Natural killer cell (primary cell): Measurements from ENCODE around the gene PROC. TPM values are rescaled to one million over a fixed set of nuclear protein-coding genes. Genes with fewer than 3 reads are reported as not detected.

ENCODE experiments used
- ATAC-seq, 3 donors: fragments of 150-1000 bp in 2 of 3; fragments of 200-7000 bp in 1 of 3; cut with Tn5 transposase; 1 replicate in 1 of 3; 2 replicates in 2 of 3; pipeline ENCODE4 v1.10.0; 2021; ENCODE audit warnings: mild to moderate bottlenecking in 2 of 3, moderate library complexity in 2 of 3
- DNase-seq, 2 donors: peaks; one replicate each; pipeline versions ENCODE4 v3.0.0 to v3.0.0-alpha.2; 2013 to 2021; ENCODE audit warnings: mixed read lengths in 1 of 2
- H3K27ac ChIP-seq: one replicate; pipeline ENCODE4 v1.5.1; 2013; ENCODE audit warnings: mild to moderate bottlenecking, low read length
- H3K27me3 ChIP-seq: one replicate; pipeline ENCODE4 v1.6.1; 2013; ENCODE audit warnings: low read length; ENCODE audit not compliant: control insufficient read depth, insufficient read depth
- H3K36me3 ChIP-seq: one replicate; pipeline ENCODE4 v1.6.1; 2013; ENCODE audit warnings: low read length; ENCODE audit not compliant: control insufficient read depth, insufficient read depth
- H3K4me1 ChIP-seq: one replicate; pipeline ENCODE4 v1.6.1; 2013; ENCODE audit warnings: low read length; ENCODE audit not compliant: control insufficient read depth, insufficient read depth
- H3K4me3 ChIP-seq: one replicate; pipeline ENCODE4 v1.5.1; 2013; ENCODE audit warnings: low read length
- H3K9me3 ChIP-seq: one replicate; pipeline ENCODE4 v1.6.1; 2013; ENCODE audit warnings: low read length; ENCODE audit not compliant: control insufficient read depth, insufficient read depth
- H3K27ac Mint-ChIP-seq, 2 donors: one replicate each; pipeline ENCODE4 v1.8.0; 2022; ENCODE audit warnings: mild to moderate bottlenecking in 2 of 2, mixed read lengths in 2 of 2, moderate library complexity in 1 of 2
- H3K27me3 Mint-ChIP-seq, 2 donors: one replicate each; pipeline ENCODE4 v1.8.0; 2022; ENCODE audit warnings: low read depth in 2 of 2, mixed read lengths in 2 of 2
- H3K36me3 Mint-ChIP-seq: one replicate; pipeline ENCODE4 v1.8.0; 2022; ENCODE audit warnings: mixed read lengths
- H3K4me1 Mint-ChIP-seq, 2 donors: one replicate each; pipeline ENCODE4 v1.8.0; 2022; ENCODE audit warnings: mixed read lengths in 2 of 2
- H3K4me3 Mint-ChIP-seq: one replicate; pipeline ENCODE4 v1.8.0; 2022; ENCODE audit warnings: mild to moderate bottlenecking, moderate library complexity, mixed read lengths
- H3K9me3 Mint-ChIP-seq, 2 donors: one replicate each; pipeline ENCODE4 v1.8.0; 2022; ENCODE audit warnings: mixed read lengths in 2 of 2
- WGBS: methylation state at CpG from one replicate; pipeline ENCODE4 v1.1.7; 2013; ENCODE audit warnings: missing lambda C conversion rate; ENCODE audit not compliant: insufficient coverage; 5-methylcytosine and 5-hydroxymethylcytosine counted together
- intact Hi-C: fragments of 100-400 bp; cut with micrococcal nuclease; formaldehyde crosslinking; loops from one replicate; pipeline ENCODE4 v1.14.2; 2022
- total RNA-seq, 4 donors: library from RNA; stranded (reverse); fragments of 120-200 nt in 1 of 4; gene quantifications; one replicate each; pipeline versions ENCODE4 v1.2.3 to v1.2.4, GENCODE V29; 2013 to 2022
- TF ChIP-seq, protein P1 (sequence below): fragments of 200-600 bp; IDR thresholded peaks from one replicate; pipeline ENCODE4 v1.8.0; 2022; ENCODE audit warnings: antibody characterized with exemption

Gene PROC
- total RNA-seq, 3 donors from 2014 or later (not counting 1 experiment from before 2014, with no cell fraction given): not detected

DNA sequence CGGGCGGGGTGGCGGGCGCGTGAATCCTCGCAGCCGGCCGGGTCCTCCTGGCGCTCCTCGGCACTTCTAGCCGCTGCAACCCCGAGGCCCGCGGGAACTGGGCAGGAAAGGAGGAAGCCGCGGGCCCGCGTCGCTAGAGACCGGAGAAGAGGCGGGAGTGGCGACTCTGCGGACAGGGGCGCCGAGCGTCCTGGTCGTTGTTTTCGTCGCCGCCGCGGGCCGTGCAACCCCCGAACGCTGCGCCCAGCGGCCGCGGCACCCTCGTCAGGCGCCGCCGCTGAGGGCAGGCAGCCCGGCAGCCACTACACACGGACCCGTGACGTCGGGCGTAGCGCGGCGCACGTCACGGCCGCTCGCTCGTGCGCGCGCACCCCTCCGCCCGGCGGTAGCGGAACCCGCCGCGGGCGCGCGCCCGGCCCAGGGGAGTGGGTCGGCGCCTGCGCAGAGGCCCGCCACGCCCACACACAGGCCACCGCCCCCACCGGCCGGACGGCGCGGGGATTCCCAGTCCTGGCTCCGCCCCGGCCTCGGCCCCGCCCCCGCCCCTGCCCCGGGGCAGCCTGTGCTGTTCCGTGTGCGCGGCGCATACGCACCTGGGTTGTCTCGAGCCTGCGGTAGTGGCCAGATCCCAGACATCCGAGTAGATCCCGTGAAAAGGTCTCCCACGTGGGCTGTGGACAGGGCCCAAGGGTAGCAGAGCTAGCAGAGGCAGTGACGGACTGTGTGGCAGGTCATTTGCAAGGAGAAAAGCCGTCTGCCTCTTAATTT lies 30.4 kb upstream of the PROC start, which contains the start of gene MAP3K2:
Gene MAP3K2, minus strand, starts transcription at position 321 of the 768 bp plus-strand sequence. CDS start 44,846 bp downstream, outside the sequence.
- Mint-ChIP-seq H3K27me3 (no peaks in the 10 kb centered on the region), H3K36me3 (no peaks in the 10 kb centered on the region), H3K9me3 (no peaks in the 10 kb centered on the region), H3K4me1 (peaks cover 45 to 46% of the 10 kb centered on the region in 2 donors), H3K4me3 (peak within 1 kb of the TSS; percentile 92), H3K27ac (peak within 1 kb of the TSS; percentile 96 to 97)
- peak; percentile 94 to 98 for DNase-seq
- Histone ChIP-seq H3K36me3 (no peaks in the 10 kb centered on the region), H3K27me3 (no peaks in the 10 kb centered on the region), H3K4me1 (peaks cover 29% of the 10 kb centered on the region), H3K4me3 (peak within 1 kb of the TSS; percentile 95), H3K27ac (peak within 1 kb of the TSS; percentile 100), H3K9me3 (no peaks in the 10 kb centered on the region)
- WGBS: under 1% methylated on average over 100 of the region's 100 CpGs
- intact Hi-C loops: loop anchor here (1.0 to 5.0 kb wide), 7 partner anchors 17 to 731 kb away; partner anchors contain the start of genes GYPC, IWS1, SAP130 and SFT2D3
- TF ChIP-seq, protein P1, sequence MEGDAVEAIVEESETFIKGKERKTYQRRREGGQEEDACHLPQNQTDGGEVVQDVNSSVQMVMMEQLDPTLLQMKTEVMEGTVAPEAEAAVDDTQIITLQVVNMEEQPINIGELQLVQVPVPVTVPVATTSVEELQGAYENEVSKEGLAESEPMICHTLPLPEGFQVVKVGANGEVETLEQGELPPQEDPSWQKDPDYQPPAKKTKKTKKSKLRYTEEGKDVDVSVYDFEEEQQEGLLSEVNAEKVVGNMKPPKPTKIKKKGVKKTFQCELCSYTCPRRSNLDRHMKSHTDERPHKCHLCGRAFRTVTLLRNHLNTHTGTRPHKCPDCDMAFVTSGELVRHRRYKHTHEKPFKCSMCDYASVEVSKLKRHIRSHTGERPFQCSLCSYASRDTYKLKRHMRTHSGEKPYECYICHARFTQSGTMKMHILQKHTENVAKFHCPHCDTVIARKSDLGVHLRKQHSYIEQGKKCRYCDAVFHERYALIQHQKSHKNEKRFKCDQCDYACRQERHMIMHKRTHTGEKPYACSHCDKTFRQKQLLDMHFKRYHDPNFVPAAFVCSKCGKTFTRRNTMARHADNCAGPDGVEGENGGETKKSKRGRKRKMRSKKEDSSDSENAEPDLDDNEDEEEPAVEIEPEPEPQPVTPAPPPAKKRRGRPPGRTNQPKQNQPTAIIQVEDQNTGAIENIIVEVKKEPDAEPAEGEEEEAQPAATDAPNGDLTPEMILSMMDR: no peak
- ATAC-seq: peak; percentile 76 to 90 (median 76)

DNA sequence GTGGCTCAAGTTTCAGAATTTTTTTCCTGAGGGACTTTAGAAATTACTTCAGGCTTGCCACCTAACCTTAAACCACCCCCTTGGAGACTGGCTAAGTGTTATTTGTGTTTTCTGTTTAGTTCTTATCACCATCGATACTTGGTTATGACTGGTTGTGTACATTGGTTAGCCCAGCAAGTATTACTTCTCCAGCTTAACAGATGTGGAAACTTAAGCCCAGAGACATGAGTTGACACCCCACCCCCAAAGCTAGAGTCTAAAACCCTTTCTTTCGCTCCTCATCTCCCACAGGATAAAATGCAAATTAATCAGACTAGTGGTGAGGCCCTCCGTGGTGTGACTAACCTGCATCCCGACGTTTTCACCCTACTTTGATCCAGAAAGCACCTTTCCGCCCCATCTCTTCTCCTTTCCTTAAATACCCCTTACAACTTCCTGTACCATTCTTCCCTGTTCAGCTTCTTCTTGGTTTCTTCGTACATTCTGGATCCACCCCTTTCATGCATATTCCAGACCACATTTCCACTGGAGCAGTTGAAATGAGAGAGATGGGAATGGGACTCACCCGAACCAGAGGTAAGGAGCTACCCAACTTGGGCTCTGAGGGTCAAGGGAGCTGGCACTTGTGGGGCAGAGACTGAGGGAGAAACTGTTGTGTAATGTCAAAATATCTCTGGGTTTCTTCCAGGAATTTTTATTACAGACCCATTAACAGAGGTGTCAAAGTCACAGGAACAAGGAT lies 29.6 kb upstream of the PROC start:
- Mint-ChIP-seq H3K27me3 (no peaks in the 10 kb centered on the region), H3K9me3 (no peaks in the 10 kb centered on the region), H3K4me1 (peaks cover 39 to 40% of the 10 kb centered on the region in 2 donors), H3K4me3 (peak overlapping the region; percentile 92), H3K27ac (peak overlapping the region; percentile 96 to 97), H3K36me3 (no peaks in the 10 kb centered on the region)
- TF ChIP-seq, protein P1: no peak
- ATAC-seq (peak in 2 of 3 donors; percentile 5 to 20), DNase-seq (no peak)
- Histone ChIP-seq H3K9me3 (no peaks in the 10 kb centered on the region), H3K27ac (peak overlapping the region; percentile 96), H3K4me1 (peaks cover 29% of the 10 kb centered on the region), H3K4me3 (peak overlapping the region; percentile 48), H3K36me3 (no peaks in the 10 kb centered on the region), H3K27me3 (no peaks in the 10 kb centered on the region)
- intact Hi-C loops: loop anchor here (1.0 to 5.0 kb wide), 6 partner anchors 17 to 731 kb away; partner anchors contain the start of genes GYPC, IWS1, SAP130 and SFT2D3
- 80% methylated on average over 6 of the region's 8 CpGs for WGBS

DNA sequence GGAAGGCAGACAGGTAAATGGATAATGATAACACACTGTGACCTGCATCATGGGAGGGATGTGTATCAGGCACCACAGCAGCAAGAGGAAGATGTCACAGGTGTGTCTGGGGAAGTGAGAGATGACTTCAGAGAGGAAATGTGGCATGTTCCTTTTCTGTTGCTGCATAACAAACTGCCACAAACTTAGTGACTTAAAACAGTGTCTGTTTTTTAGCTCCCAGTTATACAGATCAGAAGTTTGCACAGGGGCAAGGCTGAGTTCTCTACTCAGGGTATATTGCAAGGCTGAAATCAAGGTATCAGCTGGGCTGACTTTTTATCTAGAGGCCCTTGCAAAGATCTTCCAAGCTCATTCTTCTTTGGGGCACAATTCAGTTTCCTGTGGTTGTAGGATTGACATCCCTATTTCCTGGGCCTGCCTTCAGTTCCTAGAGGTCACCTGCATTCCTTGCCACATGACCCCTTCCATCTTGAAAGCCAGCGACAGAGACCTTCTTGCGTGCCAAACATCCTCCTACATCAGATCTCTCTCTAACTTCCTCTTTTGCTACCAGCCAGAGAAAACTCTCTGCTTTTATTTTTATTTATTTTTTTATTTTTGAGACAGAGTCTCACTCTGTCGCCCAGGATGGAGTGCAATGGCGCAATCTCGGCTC lies 28.3 kb upstream of the PROC start:
- Mint-ChIP-seq H3K4me1 (peaks cover 30% of the 10 kb centered on the region in 2 donors), H3K9me3 (no peaks in the 10 kb centered on the region), H3K4me3 (no peak overlapping the region), H3K36me3 (no peaks in the 10 kb centered on the region), H3K27ac (peak overlapping the region; percentile 96 to 97), H3K27me3 (no peaks in the 10 kb centered on the region)
- no peak overlapping the region for H3K4me3 ChIP-seq
- WGBS: 40% methylated on average over 3 of the region's 5 CpGs
- TF ChIP-seq, protein P1: no peak
- intact Hi-C loops: loop anchor here (5.0 kb wide), 5 partner anchors 137 to 733 kb away; partner anchors contain the start of genes GYPC, IWS1, SAP130 and SFT2D3
- H3K4me1 ChIP-seq: peaks cover 25% of the 10 kb centered on the region
- no peak for ATAC-seq
- no peaks in the 10 kb centered on the region for H3K36me3 ChIP-seq
- peak in 1 of 2 donors; percentile 63 for DNase-seq
- no peaks in the 10 kb centered on the region for H3K9me3 ChIP-seq
- no peaks in the 10 kb centered on the region for H3K27me3 ChIP-seq
- H3K27ac ChIP-seq: peak overlapping the region; percentile 96
